Measurements from ENCODE around the gene KNCN. TPM values are rescaled to one million over a fixed set of nuclear protein-coding genes. Genes with fewer than 3 reads are reported as not detected.
A peak's percentile ranks its signal among the peaks of the same experiment; 100 is the strongest.

Gene KNCN
- total RNA-seq, 1 experiment from 2014 or later = not detected

- H3K27ac Mint-ChIP-seq = 0 out of 7 replicates have a peak overlapping the region, but pooled peaks of 1 of the 3 experiments have one; percentile 42
These were observed 26.2 kb upstream of the KNCN start for GRCh38 chr1:46577671-46578070.

More at GRCh38 chr1:46577671-46578070, 26.2 kb upstream of the KNCN start:
- H3K36me3 Mint-ChIP-seq (ENCODE audit: insufficient read depth in 1 of 3, low read depth in 3 of 3) = peaks cover 5 to 18% (median 5%) of the 10 kb centered on the region in 3 experiments; a peak in 6 of 7 replicates
- H3K27me3 Mint-ChIP-seq (ENCODE audit: low read depth) = no peaks in the 10 kb centered on the region
- no peak overlapping the region for H3K4me2 ChIP-seq (ENCODE audit: insufficient read depth, insufficient read length, low read length)
- H3K4me3 Mint-ChIP-seq = no peak overlapping the region
- no peak overlapping the region for H3K9ac ChIP-seq (ENCODE audit: extremely low read depth, insufficient read length, low read length)
- no peaks in the 10 kb centered on the region for H3K9me3 Mint-ChIP-seq
- H2BK5ac ChIP-seq (ENCODE audit: insufficient read length, low read length) = no peak overlapping the region
- H3K79me2 ChIP-seq (ENCODE audit: insufficient read depth, low read length) = no peaks in the 10 kb centered on the region
- H3K23ac ChIP-seq (ENCODE audit: insufficient read length, low read depth, low read length) = no peak overlapping the region
- H2BK15ac ChIP-seq (ENCODE audit: low read depth, low read length) = no peak overlapping the region
- H3K18ac ChIP-seq (ENCODE audit: insufficient read length, low read depth, low read length) = no peak overlapping the region
- no peak overlapping the region for H3K27ac ChIP-seq (ENCODE audit: insufficient read length, low read depth, low read length)
- no peak overlapping the region for H3T11ph ChIP-seq (ENCODE audit: low read length)
- no peak overlapping the region for H4K5ac ChIP-seq (ENCODE audit: insufficient read length, low read depth, low read length)
- H3K14ac ChIP-seq (ENCODE audit: insufficient read depth, low read length) = no peak overlapping the region
- H3K56ac ChIP-seq (ENCODE audit: insufficient read length, low read depth, low read length) = no peak overlapping the region
- TF ChIP-seq CTCF (conservative IDR thresholded peaks at IDR 0.05) = no peak
- H3K4me1 Mint-ChIP-seq = peaks cover 35 to 44% of the 10 kb centered on the region in 2 experiments
- H3K79me1 ChIP-seq (ENCODE audit: insufficient read depth, low read depth, low read length, poor library complexity, severe bottlenecking) = no peaks in the 10 kb centered on the region
- no peak overlapping the region for H4K8ac ChIP-seq (replicated peaks; ENCODE audit: insufficient read length, low read depth, low read length)
- no peaks in the 10 kb centered on the region for H3K9me3 ChIP-seq (ENCODE audit: control insufficient read depth, low read depth, low read length)
- H3K4ac ChIP-seq (ENCODE audit: low read depth, low read length) = no peak overlapping the region
- H2BK20ac ChIP-seq (ENCODE audit: low read depth, low read length, poor library complexity, severe bottlenecking) = no peak overlapping the region
- H4K20me1 ChIP-seq (ENCODE audit: control insufficient read depth, insufficient read depth, insufficient read length) = no peaks in the 10 kb centered on the region
- no peaks in the 10 kb centered on the region for H3K23me2 ChIP-seq (ENCODE audit: insufficient read length, low read depth, low read length, poor library complexity, severe bottlenecking)
- H3K27me3 ChIP-seq (ENCODE audit: insufficient read depth, low read length) = no peaks in the 10 kb centered on the region
- no peak overlapping the region for H2AFZ ChIP-seq (ENCODE audit: low read length)
- H2AK5ac ChIP-seq (ENCODE audit: insufficient read length, low read length) = no peak overlapping the region
- no peak overlapping the region for H2BK120ac ChIP-seq (ENCODE audit: low read depth, low read length, poor library complexity, severe bottlenecking)
- H2BK12ac ChIP-seq (ENCODE audit: insufficient read length, low read depth, low read length) = no peak overlapping the region
- H3K4me1 ChIP-seq (ENCODE audit: insufficient read depth, low read length) = no peaks in the 10 kb centered on the region; the same call in 1 of the 2 replicates
- no CpG with 5 or more reads among the region's 4 CpGs for WGBS (ENCODE audit: extremely low coverage, insufficient read length, low lambda C conversion rate)
- H4K91ac ChIP-seq (ENCODE audit: insufficient read length, low read depth, low read length) = no peak overlapping the region
- no peak for DNase-seq
